ENCODE measurements around the gene RCN2.

RCN2 gene

DNA sequence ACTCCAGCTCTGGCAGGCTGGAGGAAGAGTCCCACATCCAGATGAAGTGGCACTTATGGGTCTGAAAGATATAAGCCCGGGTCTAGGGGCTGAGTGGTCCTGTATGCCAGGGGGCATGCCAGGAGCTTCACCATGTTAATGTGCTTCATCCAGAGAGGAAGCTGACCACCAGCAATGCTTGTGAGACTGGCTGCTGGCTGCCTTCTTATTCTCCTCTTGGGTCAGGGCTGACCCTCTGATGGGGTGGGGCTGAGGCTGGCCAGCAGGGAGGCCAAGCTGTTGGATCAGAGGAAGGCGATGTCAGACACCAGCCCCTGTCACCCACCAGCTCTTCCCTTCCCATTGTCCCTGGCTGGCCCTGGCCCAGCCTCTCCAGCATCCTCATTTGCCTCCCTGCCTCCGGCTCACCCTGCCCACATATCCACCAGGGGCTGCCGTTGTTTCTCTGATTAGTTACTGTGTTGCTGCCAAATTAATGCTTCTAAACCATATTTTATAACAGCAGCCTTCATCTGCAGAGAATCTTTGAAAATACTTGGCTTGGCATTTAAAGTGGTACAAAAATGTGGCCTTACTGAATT lies 43.0 kb downstream of the RCN2 start:
- no peak for DNase-seq

DNA sequence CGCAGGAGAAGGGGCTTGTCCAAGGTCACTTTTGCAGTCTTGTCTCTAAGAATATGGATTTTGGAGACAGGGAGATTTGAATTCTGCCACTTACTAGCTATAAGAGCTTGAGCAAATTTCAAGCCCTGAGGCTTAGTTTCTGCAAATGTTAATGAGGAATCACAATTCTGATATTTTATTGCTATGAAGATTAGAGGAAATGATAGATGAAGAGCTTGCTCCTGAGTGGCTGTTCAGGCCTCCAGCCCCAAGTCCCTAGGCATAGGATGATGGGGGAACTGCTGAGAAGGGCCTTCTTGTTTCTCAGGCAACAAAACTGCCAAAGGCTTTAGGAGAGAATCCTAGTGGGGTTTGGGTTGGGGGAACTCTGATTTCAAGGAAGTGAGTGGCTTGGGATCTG lies 44.6 kb downstream of the RCN2 start:
- DNase-seq = no peak

DNA sequence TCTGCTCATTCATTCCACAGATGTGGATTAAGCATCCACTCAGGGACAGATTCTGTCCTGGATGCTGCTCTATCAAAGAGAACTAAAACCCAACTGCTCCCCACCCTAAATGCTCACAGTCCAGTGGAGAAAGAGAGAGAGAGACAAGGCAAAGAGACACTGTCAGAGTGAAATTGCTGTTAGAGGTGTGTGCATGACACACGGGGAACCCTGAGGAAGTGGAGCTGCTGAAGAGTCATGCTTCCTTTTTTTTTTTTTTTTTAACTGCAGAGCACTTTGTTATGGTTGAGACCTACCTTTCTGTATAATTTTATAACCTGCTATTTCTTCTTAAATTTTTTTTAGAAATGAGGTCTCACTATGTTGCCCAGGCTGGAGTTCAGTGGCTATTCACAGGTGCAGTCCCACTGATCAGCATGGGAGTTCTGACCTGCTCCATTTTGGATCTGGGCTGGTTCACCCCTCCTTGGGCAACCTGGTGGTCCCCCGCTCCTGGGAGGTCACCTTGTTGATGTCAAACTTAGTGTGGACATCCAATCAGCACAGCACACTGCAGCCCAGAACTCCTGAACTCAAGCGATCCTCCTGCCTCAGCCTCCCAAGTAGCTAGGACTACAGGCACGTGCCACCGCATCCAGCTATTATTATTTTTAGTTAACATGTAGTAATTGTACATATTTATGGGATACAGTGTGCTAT lies 45.2 kb downstream of the RCN2 start:
- no peak for DNase-seq

DNA sequence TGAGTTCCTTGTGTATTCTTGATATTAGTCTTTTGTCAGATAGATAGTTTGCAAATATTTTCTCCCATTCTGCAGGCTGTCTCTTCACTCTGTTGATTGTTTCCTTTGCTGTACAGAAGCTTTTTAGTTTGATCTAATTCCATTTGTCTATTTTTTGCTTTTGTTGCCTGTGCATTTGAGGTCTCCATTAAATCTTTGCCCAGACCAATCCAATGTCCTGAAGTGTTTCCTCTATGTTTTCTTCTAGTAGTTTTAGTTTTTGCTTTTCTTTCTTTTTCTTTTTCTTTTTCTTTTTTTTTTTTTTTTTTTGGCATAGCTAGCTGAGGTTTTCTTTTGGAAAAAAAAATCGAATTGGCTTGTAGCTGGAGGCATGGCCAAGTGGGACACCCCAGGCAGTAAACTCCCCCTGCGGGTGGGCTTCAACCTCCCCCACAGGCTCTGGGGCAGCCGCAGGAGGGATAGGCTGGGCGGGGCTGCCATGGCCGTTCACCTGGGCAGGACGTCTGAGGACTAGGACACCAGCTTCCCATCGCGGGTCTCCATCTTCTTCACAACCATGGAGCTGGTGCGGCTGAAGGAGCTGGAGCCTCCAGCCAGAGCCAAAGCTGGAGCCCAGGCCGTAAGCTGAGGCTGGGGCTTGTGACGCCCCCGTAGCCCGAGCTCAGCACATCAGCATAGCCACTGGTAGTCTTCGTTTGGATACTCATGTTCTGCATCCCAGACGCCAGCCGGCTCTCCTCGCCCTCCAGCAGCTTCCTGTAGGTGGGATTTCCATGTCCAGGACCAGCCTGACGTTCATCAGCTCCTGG lies 47.2 kb downstream of the RCN2 start:
- DNase-seq = no peak

DNA sequence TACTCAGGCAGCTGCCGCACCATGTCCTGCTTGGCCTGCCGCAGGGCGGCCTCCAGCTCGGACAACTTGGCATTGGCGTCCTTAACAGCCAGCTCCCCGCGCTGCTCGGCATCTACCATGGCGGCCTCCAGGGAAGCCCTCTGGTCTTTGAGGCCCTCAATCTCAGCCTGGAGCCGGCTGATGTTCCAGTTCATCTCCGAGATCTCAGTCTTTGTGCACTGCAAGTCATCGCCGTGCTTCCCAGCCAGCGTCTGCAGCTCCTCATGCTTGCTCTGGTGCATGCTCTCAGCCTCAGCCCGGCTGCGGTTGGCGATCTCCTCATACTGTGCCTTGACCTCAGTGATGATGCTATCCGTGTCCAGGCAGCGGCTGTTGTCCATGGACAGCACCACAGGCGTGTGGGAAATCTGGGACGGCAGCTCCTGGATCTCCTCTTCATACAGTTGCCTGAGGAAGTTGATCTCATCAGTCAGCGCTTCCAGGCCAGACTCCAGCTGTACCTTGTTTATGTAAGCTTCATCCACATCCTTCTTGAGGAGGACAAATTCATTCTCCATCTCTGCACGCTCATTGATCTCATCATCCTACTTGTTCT lies 47.9 kb downstream of the RCN2 start:
- DNase-seq = no peak

DNA sequence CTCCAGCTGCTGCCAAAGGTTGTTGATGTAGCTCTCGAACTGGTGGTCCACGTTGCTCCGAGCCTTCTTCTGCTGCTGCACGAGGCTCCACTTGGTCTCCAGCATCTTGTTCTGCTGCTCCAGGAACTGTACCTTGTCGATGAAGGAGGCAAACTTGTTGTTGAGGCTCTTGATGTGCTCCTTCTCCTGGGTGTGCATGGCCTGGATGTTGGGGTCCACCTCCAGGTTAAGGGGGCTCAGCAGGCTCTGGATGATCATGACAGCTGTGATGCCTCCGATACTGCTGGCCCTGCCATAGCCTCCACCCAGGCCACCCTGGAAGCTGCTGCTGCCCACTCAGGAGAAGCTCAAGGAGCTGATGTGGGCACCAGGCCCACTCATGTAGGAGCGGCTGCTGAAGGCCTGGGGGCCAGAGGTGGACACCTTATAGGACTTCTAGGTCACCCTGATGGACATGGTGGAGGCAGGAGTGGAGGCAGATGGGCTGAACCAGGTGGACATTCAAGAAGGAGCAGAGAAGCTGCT lies 48.5 kb downstream of the RCN2 start:
- no peak for DNase-seq

DNA sequence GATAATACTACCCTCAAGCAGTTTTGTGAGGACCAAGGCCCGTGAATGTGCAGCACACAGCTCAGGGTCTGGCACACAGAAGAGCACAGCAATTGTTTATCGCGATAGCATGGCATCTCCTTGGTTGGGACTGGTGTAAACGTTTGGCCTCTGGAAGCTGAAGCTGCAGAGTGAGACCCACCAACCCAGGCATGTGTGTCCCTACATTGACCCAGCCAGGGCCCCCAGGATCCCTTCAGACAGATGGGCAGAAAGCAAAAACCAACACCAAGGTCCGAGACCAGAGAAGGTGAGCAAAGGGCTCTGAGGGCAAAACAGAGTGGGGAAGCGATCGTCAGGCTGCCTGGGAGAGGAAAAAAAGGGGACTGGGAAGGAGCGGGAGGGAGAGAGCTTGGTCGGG lies 50.8 kb downstream of the RCN2 start:
- no peak for DNase-seq

DNA sequence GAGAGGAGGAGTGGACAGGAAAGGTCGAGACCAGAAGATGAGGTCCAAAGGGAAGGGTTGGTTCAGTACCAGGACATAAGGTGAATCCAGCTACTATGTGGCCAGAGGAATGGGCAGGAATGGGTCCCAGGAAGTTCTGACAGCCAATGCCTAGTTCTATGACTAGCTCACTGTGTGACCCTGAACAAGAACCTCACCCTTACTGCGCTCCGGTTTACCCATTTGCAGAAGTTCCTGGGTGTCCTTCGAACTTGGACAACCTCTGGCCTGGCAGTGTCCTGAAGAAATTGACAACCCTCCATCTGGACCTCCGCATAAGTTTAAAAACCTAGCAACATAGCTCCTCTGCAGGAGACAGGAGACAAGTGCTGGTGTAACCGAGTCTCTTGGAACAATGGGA lies 51.2 kb downstream of the RCN2 start:
- DNase-seq = no peak

DNA sequence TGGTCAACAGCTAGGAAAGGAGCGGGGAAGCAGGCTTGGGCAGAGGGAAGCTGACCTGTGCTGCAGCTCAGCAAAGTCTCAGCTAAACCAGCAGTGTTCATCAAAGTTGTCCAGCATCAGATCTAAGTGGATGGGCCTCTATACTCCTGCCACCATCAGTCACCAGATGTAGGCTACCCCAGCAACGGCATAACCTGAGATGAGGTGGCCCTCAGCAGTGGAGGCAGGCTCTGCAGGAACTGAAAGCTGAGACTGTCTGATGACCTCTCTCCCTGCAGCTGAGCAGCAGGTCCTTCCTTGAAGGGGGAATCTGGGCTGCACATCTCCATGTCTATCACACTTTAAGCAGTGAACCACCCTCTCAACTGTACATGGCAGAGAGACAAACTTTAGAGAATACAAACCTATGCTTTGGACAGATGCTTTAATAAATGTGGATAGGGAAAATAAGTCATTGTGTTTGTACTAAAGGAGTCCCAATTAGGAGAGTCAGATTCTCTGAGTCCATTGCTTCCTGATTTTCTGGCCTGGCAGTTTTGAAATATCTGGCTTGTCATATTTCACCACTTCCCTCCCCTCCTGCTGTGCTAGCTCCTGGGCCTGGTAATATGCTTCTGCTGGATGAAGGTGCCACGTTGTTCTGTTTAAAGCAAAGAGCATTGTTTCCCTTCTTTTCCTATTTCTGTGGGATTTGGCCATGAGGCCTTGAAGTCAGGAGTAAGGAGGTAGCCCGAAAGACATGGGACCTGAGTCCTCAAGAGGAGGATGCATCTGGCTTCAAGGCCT lies 52.2 kb downstream of the RCN2 start:
- DNase-seq = no peak

DNA sequence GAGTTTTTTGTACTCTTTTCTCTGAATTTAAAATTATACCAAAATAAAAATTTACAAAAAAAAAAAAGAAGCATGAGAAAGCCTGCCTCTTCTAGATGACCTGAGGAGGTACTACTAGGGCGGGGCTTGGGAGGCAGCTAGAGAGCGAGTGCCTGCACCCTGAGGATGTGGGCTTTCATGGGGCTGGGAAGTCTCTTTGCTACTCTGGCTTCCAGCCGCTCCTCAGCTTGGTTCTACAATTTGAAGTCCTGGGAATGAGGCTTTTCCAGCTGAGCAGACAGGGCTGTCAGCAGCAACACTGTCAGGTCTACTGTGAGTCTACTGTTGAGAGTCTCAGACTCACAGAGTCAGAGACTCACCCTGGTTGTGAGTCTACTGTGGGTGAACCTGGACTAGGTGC lies 55.2 kb downstream of the RCN2 start:
- no peak for DNase-seq

DNA sequence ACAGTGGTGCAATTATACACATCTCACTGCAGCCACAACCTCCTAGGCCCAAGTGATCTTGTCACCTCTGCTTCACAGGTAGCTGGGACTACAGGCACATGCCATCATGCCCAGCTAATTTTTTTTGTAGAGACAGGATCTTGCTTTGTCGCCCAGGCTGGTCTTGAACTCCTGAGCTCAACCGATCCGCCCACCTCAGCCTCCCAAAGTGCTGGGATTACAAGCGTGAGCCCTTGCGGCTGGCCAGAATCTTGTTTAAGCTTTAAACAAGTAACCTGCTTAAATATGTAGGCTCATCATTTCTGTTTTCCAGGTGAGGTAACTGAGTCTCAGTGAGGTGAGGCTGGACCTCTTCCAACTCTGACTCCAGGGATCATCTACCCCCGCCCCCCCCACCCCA lies 55.7 kb downstream of the RCN2 start:
- DNase-seq = no peak

DNA sequence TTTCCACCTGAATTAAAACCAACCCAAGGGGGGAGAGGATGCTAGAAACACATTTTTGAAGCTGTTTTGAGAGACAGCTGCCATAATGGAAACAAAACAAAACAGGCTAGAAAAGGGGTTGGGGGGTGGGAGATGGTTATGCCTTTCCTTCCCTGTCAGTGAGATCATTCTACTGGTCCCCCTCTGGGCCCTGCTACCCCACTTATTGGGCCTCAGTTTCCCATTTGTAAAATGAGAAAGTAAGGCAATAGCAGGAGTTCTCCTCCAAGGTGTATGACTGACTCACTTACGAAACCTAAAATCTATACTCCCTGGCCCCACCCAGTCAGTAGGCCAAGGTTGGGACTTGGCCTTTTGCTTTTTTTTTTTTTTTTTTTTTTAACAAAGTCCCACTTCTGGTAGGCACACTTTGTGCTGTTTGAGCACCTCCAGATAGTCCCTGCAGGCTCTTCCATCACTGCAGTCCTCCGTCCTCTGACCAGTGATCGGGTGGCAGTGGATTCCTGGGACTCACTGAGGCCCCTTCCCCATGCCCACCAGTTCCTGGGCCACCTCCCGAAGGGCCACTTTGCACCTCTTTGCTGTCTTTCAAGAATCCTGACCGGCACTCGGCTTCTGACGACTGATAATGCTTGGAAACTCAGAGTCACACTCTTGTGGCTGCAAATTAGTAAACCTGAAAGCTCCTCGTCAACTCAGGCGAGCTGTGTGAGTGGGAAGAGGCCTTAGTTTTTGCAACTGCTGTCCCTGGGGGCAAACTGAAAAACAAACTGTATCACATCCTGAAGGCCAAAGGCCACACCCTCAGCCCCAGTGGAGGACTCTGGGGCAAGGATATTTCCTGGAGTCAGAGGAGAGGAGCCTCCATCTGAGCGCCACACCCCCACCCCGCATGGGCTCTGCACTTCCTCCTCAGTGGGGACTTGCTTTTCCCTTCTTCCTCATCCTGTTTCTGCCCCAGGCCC lies 56.6 kb downstream of the RCN2 start:
- no peak for DNase-seq

DNA sequence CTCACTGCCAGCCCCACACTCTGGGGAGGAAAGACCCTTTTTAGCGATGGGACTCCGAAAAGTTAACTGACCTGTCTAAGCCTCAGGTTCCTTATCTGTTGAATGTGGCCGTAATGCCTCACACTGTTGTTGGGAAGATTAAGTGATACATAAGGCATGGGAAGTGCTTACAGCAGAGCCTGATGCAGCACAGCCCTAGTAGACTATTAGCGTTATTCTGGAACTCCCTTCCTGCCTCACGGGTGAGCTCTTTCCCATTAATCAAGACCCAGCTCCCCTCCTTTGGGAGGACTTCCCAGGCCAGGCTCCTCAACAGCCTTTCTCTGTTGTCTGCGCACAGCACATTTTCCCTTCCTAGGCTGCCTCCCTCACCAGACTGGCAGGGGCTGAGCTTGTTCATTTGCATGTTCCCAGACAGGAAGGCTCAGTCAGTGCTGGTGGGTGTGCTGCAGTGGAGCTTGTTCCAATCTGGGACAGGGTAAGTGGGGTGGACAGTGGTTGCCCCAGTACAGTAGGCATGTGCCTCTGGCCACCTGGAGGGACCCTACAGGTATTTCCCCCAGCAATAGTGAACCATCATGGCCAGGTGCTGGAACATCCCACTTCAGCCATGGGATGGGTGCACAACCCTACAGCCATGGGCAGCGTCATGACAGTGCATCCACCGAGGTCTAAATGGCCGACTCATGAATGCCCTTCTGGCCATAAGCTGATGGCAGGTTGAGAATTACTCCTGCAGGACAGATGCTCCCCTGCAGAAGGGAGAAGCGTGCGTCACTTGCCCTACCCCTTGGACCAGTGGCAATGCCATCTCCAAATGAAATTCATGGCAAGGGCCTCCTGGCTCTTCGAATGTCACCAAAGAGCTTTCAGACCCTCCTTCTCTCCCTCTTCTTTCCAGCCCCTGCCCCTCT lies 57.6 kb downstream of the RCN2 start:
- no peak for DNase-seq

DNA sequence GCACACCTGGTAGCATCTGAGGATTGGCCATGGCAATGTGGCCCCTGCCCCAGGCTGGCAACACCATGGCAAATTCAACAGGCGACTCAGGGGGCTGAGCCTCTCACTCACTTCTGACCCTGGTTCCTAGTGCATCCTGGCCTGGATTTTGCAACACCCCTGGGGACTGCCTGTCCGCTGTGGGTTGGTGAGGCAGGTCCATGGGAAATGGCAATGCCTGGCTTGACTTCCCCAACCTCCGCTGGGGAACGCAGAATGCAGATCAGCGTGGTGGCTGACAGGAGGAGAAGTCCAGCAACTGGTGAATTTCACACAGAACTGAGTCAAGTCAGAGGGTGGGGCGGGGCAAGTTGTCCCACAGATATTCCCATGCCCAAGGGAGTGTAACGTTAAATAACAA lies 59.5 kb downstream of the RCN2 start:
- no peak for DNase-seq

DNA sequence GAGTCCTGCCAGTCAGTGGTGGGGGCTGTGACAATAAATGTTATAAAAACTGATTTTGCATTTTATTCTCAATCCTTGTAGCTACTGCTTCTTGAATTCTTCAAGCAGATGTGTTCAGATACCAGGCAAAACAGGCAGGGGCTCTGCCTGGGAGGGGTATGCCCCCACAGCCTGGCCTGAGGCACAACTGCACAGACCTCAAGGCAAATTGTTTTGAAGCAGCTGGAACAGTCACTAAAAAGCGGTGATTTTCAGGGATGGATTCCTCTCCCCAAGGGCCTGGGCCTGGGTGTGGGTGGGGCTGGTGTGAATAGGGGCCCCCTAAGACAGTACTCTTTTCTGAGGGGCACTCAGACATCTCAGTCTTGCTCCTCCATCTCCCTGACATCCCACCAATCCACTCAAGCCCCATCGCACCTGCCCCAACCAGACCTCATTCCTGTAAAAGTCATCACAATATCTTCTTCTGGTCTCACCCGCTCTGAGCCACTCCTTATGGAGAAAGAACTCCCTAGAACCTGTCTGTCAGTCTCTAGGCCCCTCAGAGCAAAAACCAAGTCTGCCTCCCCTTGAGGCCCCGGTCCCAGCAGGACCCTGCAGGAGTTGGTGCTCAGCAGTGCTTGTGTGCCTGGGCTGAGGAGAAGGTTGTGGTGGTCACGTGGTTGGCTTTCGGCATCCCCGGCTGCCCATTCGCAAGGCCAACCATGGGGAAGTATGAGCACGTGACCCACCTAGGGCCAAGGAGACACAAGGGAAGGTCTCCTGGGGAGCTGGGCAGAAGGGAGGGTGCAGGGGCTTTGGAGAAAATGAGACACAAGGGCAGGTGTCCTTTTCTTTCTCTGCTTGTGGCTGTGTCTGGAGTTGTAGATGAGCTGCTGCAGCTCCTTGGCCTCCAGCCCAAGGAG lies 60.4 kb downstream of the RCN2 start:
- no peak for DNase-seq

DNA sequence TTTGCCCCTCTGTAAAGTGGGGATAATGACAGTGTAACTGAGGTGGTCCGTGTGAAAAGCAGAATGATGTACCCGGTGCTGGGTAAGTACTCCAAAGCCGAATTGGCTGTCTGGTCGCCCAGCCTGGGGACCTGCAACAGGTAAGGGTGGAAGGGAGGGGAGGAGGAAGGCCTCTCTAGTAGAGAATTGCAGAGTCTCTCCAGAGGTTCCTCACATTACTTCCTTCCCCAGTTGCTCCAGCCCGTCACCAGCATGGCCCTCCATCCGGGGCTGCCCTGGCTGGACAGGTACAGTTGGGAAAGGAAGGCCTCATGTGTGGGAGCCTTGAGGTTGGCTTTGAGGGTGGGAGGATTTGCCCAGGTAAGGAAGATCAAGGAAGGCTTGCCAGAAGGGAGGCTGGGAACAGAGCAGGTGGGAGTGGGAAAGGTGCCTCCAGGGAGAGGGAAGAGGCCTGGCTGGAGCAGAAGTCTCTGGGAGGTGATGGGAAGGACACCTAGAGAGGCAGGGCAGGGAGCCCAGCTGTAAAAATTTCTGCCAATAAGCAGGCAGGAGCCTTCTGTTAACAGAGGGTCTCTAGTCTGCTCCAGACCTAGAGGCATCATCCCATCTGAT lies 61.7 kb downstream of the RCN2 start:
- no peak for DNase-seq

DNA sequence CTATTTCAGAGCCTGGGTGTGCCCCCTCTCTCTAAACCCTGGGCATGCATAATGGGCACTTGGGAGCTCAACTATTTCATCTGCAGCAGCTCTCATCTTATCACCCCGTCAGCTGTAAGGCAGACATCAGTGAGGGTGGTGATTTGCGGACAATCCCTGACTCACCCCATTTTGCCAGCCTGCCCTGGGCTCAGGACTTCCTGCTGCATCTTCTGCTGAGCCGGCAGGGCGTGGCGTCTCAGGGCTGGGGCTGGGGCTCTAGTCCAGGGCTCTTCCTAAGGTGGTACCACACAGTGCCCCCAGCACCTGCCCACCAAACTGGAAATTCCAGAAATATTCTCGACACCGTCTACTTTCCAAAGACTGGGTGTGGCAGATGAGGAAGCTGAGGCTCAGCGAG lies 62.5 kb downstream of the RCN2 start:
- DNase-seq = no peak

DNA sequence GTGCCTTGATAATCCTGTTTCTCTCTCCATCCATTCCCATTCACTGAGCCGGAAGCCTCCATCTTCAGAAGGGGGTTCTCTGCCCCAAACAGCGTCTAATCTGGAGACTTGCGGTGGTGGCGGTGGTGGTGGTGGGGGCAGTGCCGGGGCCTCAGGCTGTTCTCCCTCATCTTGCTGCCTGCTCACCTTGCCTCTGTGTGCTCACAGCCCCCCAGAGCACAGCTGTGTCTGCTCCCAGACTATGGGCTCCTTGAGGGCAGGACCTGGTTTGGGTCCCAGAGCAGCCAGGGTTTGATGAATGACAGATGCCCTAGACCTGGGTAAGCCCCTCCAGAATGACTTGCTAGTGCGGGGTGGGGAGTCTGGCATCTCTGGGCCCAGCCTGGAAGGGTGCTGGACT lies 62.9 kb downstream of the RCN2 start:
- DNase-seq = no peak

Measured in NCI-H187 treated with DMSO at 0.1 percent for 48 hours (cell line).